Astrocyte of the spinal cord (primary cell): ENCODE results near the gene DSG4.

Experiments
- DNase-seq: peaks from one replicate; pipeline ENCODE4 v3.0.0; 2011; ENCODE audit warnings: low read depth, low spot score
- H3K4me3 ChIP-seq: 2 replicates; pipeline ENCODE4 v1.5.1; 2011; ENCODE audit warnings: low read depth, mild to moderate bottlenecking, low read length, moderate library complexity
- CTCF ChIP-seq: IDR thresholded peaks from 2 replicates; pipeline ENCODE4 v1.5.1; 2012; ENCODE audit warnings: low read depth, mild to moderate bottlenecking, low read length, inconsistent platforms
- in situ Hi-C: cut with HindIII; loops from 2 replicates; pipeline ENCODE4 v1.10.0; 2017; ENCODE audit warnings: low sequenced_read_pairs

DSG4 gene

GRCh38 chr18:31440787-31441186, 64.2 kb downstream of the DSG4 start:
- in situ Hi-C loops: no loop called here
- no peak for TF ChIP-seq CTCF
- DNase-seq: no peak
- no peak overlapping the region for H3K4me3 ChIP-seq

- in situ Hi-C loops: no loop called here
- DNase-seq: no peak
- TF ChIP-seq CTCF: no peak
- H3K4me3 ChIP-seq: no peak overlapping the region
These were observed 64.9 kb downstream of the DSG4 start for GRCh38 chr18:31441493-31441892.

- TF ChIP-seq CTCF: no peak
- H3K4me3 ChIP-seq: no peak overlapping the region
- no peak for DNase-seq
- in situ Hi-C loops: no loop called here
These were observed 67.6 kb downstream of the DSG4 start for GRCh38 chr18:31444142-31444541.

GRCh38 chr18:31445908-31446307, 69.3 kb downstream of the DSG4 start:
- DNase-seq: no peak
- no peak for TF ChIP-seq CTCF
- H3K4me3 ChIP-seq: no peak overlapping the region
- in situ Hi-C loops: no loop called here

- in situ Hi-C loops: no loop called here
- no peak overlapping the region for H3K4me3 ChIP-seq
- DNase-seq: no peak
- no peak for TF ChIP-seq CTCF
These were observed 70.3 kb downstream of the DSG4 start for GRCh38 chr18:31446854-31447253.

GRCh38 chr18:31447530-31448191, 71.1 kb downstream of the DSG4 start, which contains the start of gene DSG3:
Gene DSG3, plus strand, starts transcription at chr18:31447741. Its CDS starts 137 bp downstream, at chr18:31447878.
- in situ Hi-C loops: no loop called here
- no peak for DNase-seq
- no peak within 1 kb of the TSS for H3K4me3 ChIP-seq
- no peak for TF ChIP-seq CTCF
